HG03469 (cell line): Measurements from ENCODE around the gene DCUN1D3.
A peak's percentile ranks its signal among the peaks of the same experiment; 100 is the strongest.
"Not testable (repeated sequence)": the region's sequence is repeated elsewhere in the genome, so short reads cannot be mapped to it uniquely, and the experiment has no call there.

Experiments
- ATAC-seq: cut with Tn5 transposase; IDR thresholded peaks from one replicate; pipeline ENCODE4 v1.9.1; 2021; ENCODE audit warnings: mild to moderate bottlenecking, moderate library complexity, moderate number of reproducible peaks; ENCODE audit not compliant: unreplicated experiment

Gene DCUN1D3

GRCh38 chr16:20866145-20866772 is 33.9 kb downstream of the DCUN1D3 start:
- ATAC-seq: no peak

DNA sequence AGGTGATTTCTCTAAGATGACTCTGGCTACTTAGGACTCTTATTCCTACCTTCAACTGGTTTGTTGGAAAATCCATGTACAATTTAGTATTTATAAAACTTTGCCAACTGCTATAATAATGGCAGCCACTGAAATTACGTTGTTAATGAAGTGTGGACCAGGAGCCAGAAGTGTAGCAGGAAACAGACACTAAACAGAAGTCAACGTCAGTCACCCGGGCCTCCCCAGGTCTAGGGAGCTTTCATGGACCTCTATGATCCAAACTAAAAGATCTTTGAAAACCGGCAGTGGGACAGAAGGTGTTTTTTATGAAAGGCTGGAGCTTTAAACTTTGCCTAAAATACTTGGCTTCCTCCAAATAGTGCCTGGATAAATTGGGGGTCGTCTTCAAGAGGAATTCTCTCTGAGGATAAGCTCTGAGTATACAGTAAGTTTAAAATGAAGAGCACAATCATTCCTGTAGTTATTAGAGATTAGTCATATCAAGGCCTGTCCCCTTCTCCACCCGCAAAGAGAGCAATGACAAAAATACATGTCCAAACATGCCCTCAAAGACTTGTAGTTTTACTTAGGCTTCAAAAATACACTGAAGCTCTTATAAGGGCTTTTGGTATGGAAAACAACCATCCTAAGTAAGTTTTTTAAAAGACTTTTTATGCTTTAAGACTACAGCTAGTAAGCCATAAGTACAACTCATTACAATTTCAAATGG is 34.6 kb downstream of the DCUN1D3 start:
- ATAC-seq: peak; percentile 62

DNA sequence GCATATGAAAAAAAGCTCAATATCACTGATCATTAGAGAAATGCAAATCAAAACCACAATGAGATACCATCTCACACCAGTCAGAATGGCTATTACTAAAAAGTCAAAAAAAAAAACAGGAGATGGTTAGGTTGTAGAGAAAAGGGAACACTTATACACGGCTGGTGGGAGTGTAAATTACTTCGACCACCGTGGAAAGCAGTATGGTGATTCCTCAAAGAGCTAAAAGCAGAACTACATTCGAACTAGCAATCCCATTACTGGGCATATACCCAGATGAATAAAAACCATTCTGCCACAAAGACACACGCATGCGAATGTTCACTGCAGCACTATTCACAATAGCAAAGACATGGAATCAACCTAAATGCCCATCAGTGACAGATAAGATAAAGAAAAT is 35.8 kb downstream of the DCUN1D3 start:
- not testable (repeated sequence) for ATAC-seq

DNA sequence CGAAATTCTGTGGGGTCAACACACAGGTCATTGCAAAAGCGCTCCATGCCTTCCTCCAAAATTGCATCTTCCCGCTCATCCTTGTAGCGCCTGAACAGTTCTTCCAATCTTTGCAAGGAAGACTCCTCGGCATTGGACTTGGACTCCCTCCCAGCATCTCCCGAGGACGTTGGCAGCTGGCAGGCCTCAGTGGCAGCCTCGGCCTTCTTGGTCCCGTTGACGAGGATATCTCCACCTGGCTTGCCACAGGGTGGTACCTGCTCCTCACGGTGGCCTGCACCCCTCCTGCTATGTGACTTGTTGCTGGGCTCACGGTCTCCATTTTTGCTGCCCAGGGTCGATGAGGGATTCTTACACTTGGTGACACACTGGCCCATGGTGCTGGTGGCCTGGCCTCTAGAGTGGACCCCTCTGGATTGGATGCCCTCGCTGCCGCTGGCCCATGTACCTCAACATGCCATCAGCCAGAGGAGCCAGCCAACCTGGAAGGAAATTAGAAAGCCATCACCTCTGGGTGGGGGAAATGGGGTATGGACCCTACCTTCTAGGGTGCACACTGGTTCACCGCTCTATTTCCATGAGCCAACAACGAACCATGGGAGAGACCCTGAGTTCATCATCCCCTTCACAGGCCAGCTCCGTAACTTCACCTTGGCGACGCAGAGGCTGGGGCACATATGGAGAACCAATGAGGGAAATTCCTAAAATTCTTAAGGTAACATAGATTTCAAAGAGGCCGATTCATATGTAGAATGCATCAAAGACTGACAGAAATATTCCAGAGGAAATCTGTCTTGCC is 37.8 kb downstream of the DCUN1D3 start:
- no peak for ATAC-seq

- not testable (repeated sequence) for ATAC-seq
These were observed 39.2 kb downstream of the DCUN1D3 start for GRCh38 chr16:20860995-20861394.

GRCh38 chr16:20860361-20860760 is 39.8 kb downstream of the DCUN1D3 start:
- ATAC-seq: no peak

DNA sequence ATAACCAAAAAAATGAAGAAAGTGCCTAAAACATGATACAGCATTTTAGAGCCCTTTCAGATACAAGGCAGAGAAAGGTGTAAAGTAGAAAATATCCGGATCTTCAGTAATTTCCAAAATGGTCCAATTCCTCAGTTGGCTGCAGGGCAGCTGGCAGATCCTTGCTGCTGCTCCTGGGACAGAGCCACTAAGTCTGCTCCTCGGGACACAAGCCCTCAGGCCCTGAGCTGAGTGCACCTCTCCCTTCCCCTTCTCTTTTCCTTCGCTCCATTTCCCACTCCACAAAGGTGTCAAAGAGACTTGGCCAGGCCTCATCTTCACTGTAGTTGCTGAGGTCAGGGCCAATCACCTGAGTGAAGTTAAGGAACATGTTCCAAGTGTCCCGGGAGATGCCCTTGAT is 40.5 kb downstream of the DCUN1D3 start:
- no peak for ATAC-seq

DNA sequence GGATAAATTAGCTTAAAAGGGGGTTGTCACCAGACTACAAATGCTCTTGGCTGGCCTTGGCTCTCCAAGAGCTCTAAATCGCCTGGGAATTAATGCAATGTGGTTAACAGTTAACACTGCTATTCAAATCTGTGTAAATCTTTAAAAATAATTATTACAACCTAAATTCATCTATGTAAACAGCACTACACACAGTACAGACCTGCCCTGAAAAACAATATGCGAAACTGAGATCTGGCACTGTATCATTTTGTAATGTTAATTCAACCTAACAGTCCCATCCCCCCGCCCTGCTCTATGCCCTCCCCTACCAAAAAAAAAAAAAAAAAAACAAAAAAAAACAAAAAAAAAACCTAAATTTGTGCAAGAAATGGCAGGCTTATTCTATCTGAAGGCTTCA is 40.9 kb downstream of the DCUN1D3 start:
- no peak for ATAC-seq

GRCh38 chr16:20857281-20857680 is 42.9 kb downstream of the DCUN1D3 start:
- ATAC-seq: no peak

GRCh38 chr16:20854963-20855362 is 45.2 kb downstream of the DCUN1D3 start:
- no peak for ATAC-seq

- no peak for ATAC-seq
These were observed 46.1 kb downstream of the DCUN1D3 start for GRCh38 chr16:20853981-20854620.

- ATAC-seq: no peak
These were observed 47.0 kb downstream of the DCUN1D3 start for GRCh38 chr16:20853143-20853542.

- no peak for ATAC-seq
These were observed 48.6 kb downstream of the DCUN1D3 start for GRCh38 chr16:20851601-20852000.

- ATAC-seq: no peak
These were observed 49.2 kb downstream of the DCUN1D3 start for GRCh38 chr16:20850981-20851380.

DNA sequence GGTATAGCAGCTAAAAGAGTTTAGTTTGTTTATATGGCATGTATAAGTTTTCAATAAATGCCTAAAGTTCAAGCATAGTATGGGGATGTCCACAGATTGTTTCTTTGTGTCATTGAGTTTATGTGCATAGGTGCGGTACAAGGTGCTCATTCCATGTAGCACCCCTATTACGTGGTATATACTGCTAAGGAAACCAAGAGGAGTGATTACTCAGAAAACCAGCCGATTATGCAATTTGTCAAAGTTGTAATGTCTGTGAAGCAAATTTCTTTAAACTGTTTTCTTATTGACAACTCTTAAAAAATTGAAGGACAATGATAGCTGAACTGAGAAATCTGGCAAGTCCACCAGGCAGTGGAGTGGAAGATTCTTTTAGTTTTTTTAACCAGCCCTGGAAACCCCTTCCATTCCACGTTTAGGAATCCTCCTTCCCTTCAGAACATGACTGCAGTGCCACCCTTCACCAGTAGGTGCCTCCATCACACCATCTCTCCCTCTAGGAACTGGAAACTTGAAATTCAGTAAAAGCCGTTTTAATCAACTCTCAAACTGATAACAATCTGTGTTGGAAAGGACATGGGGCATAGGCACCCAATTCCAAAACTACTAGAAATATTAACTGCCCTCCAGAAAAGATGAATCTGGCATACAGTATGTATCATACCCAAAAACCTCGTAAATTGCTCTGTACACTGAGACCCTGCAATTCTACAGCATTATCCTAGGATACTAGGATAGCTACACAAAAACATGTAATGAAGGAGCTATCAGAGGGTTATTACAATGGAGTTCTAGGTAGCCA is 50.4 kb downstream of the DCUN1D3 start:
- ATAC-seq: no peak

DNA sequence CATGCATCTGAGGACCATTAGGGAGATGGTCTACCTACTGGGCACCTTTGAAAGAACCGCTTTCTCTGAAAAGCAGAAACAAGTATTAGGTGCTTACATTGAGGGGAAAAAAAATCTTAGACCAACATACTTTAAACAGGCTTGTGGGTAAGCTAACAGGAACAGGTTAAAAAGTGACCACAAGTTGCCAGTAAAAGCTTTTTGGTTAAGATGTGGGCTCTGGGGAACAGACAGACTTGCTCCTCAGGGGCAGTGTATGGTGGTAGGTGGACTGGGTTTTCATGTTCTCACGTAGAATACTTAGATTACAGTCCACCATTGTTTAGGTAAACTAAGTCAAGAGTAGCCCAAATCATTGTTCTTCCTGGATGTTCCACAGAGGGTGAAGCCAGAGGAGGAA is 52.6 kb downstream of the DCUN1D3 start:
- ATAC-seq: no peak

GRCh38 chr16:20846551-20846950 is 53.6 kb downstream of the DCUN1D3 start:
- ATAC-seq: no peak

GRCh38 chr16:20846030-20846429 is 54.1 kb downstream of the DCUN1D3 start:
- ATAC-seq: no peak

GRCh38 chr16:20844588-20844987 is 55.6 kb downstream of the DCUN1D3 start:
- ATAC-seq: no peak

DNA sequence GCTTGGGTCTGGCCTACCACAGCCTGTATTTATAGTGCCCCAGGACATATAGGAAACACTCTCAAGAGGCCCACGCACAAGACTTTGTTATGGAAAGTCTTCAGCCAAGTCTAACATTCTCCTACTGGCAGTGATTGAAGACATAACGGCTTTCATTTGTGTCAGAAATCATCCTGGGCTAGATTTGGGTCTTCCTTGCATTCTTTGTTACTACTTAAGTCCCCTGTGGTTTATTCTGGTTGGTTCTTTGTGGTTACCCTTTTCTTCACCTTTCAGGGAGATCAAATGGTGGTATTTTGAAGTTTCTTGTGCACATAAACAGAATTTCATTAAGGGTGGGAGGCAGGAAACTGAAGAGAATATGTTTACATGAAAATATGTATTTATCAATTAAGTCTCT is 56.1 kb downstream of the DCUN1D3 start:
- ATAC-seq: no peak

- no peak for ATAC-seq
These were observed 60.7 kb downstream of the DCUN1D3 start for GRCh38 chr16:20839504-20839903.
